T-helper 1 cell treated with Interleukin-12 subunit alpha and Interleukin-12 subunit beta and Interleukin-4 antibody, amounts not matched to agents 30 ng/mL and 1 ng/mL, for 36 hours (primary cell): ENCODE data around the gene ANKRD31. TPM values are rescaled to one million over a fixed set of nuclear protein-coding genes. Genes with fewer than 3 reads are reported as not detected.
"Not testable (repeated sequence)": the region's sequence is repeated elsewhere in the genome, so short reads cannot be mapped to it uniquely, and the experiment has no call there.

Experiments
- intact Hi-C: fragments of 100-400 bp; cut with micrococcal nuclease; formaldehyde crosslinking; loops from one replicate; pipeline ENCODE4 v1.15.1; 2024
- total RNA-seq: library from RNA; stranded (reverse); gene quantifications from 2 replicates; pipeline ENCODE4 v1.2.3, GENCODE V29; 2022

The ANKRD31 gene
- total RNA-seq, 1 donor from 2014 or later, result 0.12 TPM

DNA sequence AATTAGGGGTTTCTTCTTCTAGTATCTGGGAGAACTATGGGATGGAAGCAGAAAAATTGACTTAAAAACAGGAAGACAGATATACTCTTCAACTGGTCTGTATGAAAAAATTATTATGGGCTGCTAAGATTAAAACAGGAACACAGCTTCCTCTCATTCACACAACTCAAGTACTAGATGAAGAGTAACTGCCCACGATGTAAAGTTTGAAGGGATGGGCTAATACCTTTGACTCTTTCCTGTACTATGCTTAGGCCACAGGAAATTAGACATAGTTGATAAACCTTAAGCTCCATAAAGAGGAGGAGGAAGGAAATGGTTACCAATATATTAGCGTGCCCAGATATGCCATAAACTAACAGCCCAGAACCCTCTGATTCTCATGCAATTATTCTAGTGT lies 88.6 kb downstream of the ANKRD31 start:
- intact Hi-C loops, result no loop called here

DNA sequence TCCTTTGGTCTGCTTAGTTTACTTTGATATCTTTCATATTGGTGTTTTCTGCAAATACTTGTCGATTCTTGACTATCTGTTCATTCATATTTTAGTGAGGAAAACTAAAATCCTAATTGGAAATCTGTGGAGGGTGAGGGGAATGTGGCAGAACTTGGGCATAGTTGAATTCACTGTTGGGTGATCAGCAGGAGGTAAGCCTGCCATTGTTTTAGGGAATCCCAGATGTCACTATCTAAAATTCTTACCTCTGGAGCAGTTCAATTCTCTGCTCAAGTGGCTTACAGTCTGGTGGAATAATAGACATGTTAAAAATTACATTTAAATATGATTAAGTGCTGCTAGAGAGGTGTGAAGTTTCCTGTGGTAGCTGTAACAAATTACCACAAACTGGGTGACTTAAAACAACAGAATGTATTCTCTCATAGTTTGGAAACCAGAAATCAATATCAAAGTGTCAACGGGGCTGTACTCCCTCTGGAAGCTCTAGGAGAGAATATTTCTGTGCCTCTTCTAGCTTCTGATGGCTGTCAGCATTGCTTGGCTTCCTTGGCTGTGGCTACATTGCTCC lies 94.0 kb downstream of the ANKRD31 start:
- intact Hi-C loops, result no loop called here

DNA sequence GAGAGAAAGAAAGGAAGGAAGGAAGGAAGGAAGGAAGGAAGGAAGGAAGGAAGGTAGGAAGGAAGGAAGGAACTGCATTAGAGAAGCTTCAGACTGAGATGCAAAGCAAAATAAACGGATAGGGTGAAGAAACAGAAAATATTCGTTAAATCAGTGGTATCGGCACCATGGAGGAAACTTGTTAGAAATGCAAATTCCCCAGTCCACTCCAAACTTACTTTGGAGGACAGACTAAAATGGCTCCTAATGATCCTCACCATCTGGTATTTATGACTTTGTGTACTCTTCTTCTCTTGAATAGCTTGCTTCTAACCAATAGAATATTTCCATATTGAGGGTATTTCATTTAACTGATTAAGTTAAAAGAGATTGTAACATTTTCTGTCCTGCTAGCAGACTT lies 96.4 kb downstream of the ANKRD31 start:
- intact Hi-C loops, result no loop called here

DNA sequence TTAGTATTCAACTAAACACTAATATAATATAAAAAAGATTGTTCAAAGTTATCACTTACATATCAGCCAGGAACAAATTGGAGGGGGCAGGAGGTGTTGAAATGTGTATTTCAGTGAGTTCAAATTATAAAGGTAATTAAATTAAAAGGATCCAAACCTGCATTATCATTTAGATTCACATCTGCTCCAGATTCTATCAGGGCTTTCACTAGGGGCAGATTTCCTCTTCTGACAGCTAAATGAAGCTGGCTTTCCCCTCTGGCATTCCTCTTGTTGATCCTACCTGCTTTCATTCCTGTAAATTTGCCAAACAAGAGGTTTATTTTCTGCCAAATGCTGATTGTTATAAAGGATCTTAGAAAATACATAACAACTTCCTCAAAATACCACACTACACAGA lies 98.0 kb downstream of the ANKRD31 start:
- intact Hi-C loops, result no loop called here

DNA sequence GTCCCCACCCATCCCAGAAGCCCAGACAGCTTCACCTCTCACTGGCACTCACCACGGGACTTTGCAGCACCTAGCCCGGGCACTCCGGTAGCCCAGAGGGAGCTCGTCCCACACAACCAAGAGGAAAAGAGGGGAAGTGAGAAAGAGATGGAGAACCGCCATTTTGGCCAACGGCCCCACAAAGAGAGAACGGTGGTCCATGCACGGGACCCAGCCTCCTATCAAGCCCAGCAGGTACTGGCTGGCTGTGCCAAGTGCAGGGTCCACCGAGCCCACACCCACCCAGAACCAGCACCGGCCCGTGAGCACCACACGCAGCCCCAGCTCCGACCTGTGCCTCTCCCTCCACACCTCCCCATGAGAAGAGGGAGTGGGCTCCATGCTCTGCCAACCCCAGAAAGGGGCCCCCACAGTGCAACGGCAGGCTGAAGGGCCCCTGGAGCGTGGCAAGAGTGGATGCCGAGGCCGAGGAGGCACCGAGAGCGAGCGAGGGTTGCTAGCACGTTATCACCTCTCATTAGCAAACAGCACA lies 105.8 kb downstream of the ANKRD31 start:
- intact Hi-C loops, result no loop called here

DNA sequence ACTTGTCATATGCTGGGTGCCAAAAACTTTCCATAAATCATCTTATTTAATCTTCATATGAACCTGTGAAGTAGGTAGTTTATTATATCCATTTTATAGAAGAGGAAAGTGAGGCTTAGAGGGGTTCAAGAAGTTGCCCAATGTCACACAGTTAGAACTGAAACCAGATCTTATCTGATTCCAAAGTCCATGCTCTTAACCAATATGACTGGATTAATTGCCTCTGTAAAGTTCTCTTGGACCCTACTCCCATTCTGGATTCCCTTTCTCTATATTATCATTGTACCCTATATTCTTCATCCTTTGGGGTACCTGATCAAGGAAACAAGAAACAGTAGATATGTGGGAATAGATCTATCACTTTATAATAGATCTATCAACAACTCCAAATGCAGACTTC lies 119.8 kb downstream of the ANKRD31 start:
- intact Hi-C loops, result no loop called here

DNA sequence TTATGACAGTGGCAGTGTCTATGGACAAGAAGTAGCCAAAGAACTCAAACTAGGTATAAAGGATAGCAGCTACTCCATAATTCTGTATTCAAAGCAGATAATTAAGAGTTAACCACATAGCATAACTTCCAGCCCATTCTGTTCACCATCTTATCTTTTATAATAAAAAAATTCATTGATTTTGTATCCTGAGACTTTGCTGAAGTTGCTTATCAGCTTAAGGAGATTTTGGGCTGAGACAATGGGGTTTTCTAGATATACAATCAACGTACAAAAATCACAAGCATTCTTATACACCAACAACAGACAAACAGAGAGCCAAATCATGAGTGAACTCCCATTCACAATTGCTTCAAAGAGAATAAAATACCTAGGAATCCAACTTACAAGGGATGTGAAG lies 122.4 kb downstream of the ANKRD31 start:
- intact Hi-C loops, result not testable (repeated sequence)

DNA sequence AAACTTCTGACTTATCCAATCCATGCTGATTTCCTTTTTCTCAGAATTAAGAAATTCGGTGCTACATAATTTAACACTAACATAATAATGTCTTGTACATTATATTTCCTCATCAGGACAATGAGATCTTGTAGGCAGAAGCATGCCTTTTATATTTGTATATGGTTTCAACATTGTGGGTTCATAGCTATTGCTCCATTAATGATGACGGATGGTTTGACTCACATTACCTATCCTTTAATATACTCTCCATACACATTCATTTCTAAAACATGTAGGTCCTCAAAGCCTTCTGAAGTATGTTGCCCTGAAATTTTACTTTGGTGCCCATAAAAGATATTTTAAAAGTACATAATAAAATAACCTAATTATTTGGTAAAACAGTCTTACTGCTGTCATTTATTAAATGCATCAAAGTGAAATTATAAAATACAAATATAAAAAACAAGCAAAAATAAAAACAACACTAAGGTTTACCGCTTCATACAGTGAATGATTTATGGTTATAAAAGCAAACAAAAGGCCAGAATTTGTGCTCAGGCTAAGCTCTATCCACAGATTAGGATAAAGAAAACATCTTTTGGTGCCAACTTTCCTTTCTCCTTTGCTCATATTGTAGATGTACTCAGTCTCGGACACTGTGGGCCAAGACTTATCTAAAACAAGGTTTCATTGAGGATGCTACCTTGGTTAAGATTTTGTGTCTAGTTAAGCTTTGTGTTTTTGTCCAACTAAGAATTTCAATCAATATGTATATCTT lies 123.1 kb downstream of the ANKRD31 start:
- intact Hi-C loops, result no loop called here

DNA sequence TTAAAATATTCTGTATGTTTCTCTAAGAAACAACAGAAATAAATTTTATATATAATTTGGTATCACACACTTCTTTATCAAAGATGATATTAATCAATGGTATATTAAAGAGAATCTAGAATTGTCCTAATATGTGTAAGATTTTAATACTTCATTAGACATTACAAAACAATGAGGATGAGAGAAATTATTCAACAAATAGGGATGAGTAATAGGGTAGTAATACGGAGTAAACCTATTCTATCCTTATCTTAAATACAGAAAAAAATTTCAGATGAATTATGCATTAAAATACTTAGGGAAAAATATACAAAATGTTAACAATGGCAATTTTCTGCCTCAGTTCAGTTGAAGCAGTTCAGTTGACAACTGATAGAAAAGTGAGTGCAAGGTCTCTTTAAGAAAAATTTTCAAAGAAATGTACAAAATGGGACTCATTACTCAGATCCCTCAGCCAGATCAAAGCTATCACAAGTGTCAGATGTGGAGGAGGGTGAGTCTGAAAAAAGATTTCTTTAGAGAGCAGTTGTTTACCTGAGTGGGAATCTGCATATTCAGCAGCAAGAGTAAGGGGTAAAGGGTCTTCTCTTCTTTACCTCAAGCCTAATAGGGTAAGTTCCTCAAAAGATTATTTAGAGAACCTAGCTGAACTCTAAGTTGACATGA lies 127.6 kb downstream of the ANKRD31 start:
- intact Hi-C loops, result no loop called here

DNA sequence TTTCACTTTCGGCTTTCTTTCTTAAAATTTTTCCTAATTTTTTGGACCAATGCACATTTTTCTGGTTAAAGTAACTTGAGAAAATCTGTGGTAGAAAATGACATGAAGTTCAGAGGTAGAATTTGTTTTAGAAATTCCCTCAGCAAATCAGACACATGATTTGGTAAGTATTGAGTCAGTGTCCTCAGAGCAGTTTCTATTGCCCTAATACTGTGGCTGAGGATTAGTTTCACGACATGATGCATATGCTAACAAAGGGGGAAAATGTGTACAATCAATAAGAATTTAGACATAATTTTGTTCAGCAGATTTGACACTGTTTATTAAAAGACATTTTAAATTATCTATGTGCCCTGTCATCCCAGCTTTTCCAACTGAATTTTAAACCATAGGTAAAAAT lies 128.2 kb downstream of the ANKRD31 start:
- intact Hi-C loops, result no loop called here

DNA sequence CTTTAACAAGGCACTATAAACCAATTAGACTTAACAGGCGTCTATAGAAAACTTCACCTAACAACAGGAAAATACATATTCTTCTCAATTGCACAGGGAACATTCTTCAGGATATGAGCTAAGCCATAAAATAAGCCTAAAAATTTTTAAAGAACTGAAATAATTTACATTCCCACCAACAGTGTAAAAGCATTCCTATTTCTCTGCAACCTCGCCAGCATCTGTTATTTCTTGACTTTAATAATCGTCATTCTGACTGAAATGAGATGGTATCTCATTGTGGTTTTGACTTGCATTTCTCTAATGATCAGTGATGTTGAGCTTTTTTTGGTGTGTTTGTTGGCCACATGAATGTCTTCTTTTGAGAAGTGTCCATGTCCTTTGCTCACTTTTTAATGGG lies 140.7 kb downstream of the ANKRD31 start:
- intact Hi-C loops, result not testable (repeated sequence)

DNA sequence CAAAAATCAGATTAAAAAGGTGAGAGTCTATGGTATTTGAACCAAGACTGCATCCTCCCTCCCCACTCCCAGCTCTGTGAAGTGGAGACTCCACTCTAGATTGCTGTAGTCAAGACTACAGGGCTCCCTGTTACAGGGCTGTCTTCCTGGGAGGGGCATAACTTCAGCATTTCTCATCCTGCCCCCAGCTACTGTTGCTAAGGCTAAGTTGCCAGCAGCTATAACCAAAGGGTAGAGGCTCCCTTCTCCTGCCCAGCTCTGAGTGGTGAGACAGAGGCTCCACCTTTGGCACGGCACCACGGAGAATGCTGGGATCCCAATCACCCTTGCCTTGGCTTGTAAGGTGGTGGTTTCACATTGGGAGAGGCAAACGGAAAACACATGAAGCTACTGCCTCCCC lies 145.1 kb downstream of the ANKRD31 start:
- intact Hi-C loops, result no loop called here

DNA sequence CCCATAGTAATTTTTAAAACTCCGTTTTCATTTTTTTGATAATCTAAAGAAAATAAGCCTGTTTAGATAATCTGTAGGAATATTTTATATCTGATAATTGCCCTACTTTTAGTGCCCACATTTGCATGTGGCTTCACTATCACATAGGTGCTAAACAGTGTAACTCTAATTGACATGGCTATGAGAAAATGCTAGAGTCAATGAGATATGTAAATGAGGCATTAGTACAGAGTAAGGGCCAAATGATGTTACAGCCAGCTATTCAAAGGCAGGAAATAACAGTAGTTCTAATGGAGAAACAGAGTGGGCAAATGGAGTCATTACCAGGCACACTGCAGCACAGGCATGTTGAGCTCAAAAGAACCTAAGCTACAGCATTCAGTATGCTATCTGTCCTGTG lies 147.0 kb downstream of the ANKRD31 start:
- intact Hi-C loops, result no loop called here

DNA sequence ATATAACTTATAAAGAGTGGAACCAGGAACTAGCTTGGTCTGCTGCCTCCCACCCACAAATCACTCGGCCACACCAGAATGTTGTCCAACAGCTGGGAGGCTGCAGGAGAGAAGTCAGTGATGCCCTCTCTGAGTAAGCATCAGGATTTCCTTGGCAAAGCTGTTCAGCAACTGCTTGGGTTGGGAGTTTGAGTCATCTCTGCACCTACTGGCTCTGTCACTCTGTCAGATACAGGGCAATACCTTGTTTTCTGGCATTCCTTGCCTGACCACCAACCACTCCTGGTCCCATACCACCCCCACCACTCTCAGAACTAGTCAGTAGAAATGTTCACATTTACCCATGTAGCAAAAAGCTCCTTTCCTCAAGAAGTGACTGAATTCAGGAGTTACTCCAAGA lies 147.5 kb downstream of the ANKRD31 start:
- intact Hi-C loops, result no loop called here

DNA sequence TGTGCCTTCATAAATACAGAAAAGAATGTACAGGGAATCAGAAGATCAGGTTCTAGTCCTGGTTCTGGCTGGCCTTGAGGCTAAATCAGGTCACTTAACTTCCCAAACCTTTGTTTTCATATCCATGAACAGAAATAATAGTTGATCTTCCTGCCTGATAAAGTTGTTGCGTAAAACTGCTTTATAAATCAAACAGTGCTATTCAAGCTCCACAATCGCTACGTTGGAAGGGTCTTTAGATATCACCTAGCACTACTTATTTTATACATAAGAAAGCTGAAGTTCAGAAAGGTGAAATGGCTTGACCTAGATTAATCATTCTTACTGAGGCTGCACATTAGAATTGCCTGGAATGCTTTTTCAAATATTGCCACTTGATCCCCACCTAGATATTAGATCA lies 148.0 kb downstream of the ANKRD31 start:
- intact Hi-C loops, result no loop called here

DNA sequence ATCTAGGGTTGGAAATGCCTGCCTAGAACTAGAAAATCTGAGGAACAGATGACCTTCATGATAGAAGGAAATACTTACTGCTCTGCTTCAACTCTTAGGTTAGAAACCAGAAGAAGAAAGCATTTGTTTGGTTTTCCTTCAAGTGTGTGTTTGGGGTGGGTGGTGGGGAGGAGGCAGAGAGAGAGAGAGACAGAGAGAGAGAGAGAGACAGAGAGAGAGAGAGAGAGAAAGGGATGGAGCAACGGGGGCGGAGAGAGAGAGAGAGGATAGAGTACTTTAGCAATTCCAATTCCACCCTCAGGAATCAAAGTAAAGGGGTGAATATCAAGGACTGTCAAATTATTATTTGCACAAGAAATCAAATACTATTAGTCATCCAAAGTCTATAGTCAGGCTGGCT lies 155.2 kb downstream of the ANKRD31 start:
- intact Hi-C loops, result no loop called here

DNA sequence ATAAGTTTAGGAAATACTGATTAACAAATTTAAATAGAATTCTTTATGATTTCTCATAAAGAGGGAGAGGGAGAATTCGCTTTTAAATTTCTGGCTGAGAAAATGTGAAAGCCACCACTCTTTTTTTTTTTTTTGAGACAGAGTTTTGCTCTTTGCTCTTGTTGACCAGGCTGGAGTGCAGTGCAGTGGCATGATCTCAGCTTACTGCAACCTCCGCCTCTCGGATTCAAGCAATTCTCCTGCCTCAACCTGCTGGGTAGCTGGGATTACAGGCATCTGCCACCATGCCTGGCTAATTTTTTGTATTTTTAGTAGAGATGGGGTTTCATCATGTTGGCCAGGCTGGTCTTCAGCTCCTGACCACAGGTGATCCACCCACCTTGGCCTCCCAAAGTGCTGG lies 157.3 kb downstream of the ANKRD31 start:
- intact Hi-C loops, result not testable (repeated sequence)

DNA sequence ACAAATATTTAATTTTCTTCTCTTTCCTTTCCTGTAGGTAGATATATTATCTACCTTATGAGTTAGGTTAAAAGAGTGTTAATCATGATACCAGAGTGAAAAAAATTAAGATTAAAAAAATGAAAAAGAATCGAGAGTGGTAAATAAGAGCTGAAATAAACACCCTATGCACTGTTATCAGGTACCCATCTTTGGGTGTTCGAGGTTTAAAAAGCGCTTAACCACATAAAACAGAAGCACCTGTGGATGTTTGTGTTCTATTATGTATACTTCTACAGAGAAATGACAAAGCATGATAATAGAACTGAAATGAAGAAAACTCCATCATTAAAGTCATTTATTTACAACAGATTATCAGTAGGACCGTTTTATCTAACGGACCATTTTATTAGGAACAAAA lies 158.7 kb downstream of the ANKRD31 start:
- intact Hi-C loops, result no loop called here

DNA sequence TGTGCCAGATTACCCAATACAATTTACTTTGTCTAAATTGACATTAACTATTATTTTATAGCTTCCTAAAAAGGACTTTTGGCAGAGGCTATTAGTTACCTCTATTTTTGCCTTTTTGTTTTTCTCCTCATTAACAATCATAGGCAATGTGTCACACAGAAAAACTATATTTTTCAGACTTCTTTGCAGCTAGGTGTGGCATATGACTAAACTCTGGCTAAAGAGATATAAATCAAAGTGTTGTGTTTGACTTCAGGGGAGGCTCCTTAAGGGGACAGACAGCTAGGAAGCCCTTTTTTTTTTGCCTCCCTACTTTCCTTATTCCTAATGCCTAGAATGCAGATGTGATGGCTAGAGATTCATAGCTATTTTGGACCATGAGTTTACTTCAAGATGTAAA lies 164.6 kb downstream of the ANKRD31 start:
- intact Hi-C loops, result no loop called here

DNA sequence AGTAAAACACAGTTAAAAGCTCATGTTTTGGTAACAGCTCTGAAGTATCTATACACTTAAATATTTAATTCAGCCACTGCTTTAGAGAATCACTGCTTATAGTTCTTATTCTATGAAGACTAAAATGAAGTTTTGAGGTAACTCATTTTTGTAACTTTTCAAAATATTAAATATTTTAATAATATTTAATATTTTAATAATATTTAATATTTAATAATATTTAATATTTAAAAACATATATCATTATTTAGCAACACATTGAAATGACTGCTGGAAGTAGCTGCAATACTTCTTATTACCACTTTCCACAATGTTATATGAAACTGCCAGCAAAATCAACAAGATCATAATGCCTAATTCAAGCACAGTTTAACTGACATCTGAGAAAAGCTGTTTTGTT lies 165.6 kb downstream of the ANKRD31 start:
- intact Hi-C loops, result no loop called here

DNA sequence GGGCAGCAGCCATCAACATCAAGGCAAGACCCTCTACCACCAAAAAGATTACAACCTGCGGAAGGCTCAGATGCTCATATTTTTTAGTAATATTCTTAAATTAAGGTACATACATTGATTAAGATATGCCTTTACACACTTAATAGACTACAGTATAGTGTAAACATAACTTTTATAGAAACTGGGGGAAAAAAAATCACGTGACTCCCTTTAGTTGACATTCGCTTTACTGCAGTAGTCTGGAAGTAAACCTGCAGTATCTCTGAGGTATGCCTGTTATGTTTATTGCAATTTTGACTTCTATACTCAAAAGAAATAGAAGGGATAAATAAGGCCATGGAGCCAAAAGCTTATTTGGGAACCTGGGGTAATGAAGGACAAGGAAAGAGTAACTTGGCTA lies 169.2 kb downstream of the ANKRD31 start:
- intact Hi-C loops, result no loop called here

DNA sequence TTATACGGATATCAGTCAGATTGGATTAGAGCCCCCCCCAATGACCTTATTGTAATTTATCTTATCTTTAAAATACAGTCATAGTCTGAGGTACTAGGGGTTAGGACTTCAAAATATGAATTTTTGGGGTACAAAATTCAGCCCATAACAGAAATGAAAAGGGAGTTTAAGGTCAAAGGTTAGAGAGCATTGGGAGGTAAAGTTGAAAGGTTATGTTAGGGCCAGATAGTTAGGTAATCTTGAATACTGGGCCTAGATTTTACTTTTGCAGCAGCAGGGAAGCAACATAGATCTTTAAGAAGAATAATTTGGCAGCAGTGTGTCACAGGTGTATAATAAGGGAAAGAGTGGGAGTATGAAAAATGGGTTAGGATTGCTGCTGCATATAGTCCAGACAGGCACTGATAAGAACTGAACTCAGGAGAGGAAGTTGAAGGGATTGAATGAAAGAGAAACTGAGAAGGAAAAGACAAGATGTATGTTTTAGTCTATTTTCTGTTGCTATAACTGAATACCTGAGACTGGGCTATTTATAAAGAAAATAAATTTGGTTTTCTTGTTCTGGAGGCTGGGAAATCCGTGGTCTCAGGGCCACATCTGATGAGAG lies 173.7 kb downstream of the ANKRD31 start:
- intact Hi-C loops, result no loop called here
